ENCODE data around the gene CD44.

DNA sequence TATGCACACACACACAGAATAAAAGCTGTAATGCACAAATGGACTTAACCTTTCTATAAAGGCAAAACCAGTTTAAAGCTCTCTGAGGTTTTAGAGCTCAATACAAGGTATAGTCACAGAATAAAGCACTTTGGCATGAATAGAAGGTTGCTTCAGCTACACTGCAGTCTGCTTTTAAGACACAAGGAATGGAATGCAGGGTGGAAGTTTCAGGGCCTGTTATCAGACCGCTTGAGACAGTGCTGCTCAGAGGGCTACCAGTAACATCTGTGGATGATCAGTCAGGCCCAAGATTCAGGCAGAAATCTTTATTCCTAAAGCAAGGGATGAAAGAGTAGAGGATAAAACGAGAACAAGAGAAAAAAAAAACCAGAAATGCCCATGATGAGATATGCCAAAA is 46.7 kb downstream of the CD44 start:
- TF ChIP-seq EP300 (IDR thresholded peaks at IDR 0.05) (no peak), POLR2A (IDR thresholded peaks at IDR 0.05; ENCODE audit: low read depth) (no peak), POLR2AphosphoS5 (IDR thresholded peaks at IDR 0.05) (no peak)
- TF ChIP-seq, protein P1, sequence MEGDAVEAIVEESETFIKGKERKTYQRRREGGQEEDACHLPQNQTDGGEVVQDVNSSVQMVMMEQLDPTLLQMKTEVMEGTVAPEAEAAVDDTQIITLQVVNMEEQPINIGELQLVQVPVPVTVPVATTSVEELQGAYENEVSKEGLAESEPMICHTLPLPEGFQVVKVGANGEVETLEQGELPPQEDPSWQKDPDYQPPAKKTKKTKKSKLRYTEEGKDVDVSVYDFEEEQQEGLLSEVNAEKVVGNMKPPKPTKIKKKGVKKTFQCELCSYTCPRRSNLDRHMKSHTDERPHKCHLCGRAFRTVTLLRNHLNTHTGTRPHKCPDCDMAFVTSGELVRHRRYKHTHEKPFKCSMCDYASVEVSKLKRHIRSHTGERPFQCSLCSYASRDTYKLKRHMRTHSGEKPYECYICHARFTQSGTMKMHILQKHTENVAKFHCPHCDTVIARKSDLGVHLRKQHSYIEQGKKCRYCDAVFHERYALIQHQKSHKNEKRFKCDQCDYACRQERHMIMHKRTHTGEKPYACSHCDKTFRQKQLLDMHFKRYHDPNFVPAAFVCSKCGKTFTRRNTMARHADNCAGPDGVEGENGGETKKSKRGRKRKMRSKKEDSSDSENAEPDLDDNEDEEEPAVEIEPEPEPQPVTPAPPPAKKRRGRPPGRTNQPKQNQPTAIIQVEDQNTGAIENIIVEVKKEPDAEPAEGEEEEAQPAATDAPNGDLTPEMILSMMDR (IDR thresholded peaks at IDR 0.05) = no peak
